ENCODE results near the gene MBD5.

MBD5 gene

GRCh38 chr2:148132412-148132811 lies 111.5 kb downstream of the MBD5 start:
- TF ChIP-seq CTCF (conservative IDR thresholded peaks at IDR 0.05; ENCODE audit: low read depth, low read length), result no peak
- Histone ChIP-seq H3K9ac (no peak overlapping the region), H3K4me1 (ENCODE audit: low read depth, poor library complexity, severe bottlenecking) (no peaks in the 10 kb centered on the region), H3K4me3 (IDR thresholded peaks at IDR 0.05; ENCODE audit: insufficient read depth, low read depth, low read length) (no peak overlapping the region), H3K36me3 (ENCODE audit: insufficient read depth) (no peaks in the 10 kb centered on the region), H3K27me3 (ENCODE audit: insufficient read depth, low read depth) (no peaks in the 10 kb centered on the region), H4K20me1 (ENCODE audit: insufficient read depth) (no peaks in the 10 kb centered on the region), H3K79me2 (ENCODE audit: insufficient read depth, low read depth) (no peaks in the 10 kb centered on the region), H2AFZ (ENCODE audit: low read depth) (no peak overlapping the region), H3K27ac (no peak overlapping the region), H3K4me2 (no peak overlapping the region)

- H3K27ac ChIP-seq, result no peak overlapping the region
- no peaks in the 10 kb centered on the region for H3K4me1 ChIP-seq (ENCODE audit: low read depth, poor library complexity, severe bottlenecking)
- no peaks in the 10 kb centered on the region for H4K20me1 ChIP-seq (ENCODE audit: insufficient read depth)
- no peaks in the 10 kb centered on the region for H3K79me2 ChIP-seq (ENCODE audit: insufficient read depth, low read depth)
- H3K4me2 ChIP-seq, result no peak overlapping the region
- no peak overlapping the region for H2AFZ ChIP-seq (ENCODE audit: low read depth)
- H3K9ac ChIP-seq, result no peak overlapping the region
- no peak for TF ChIP-seq CTCF (conservative IDR thresholded peaks at IDR 0.05; ENCODE audit: low read depth, low read length)
- no peak overlapping the region for H3K4me3 ChIP-seq (IDR thresholded peaks at IDR 0.05; ENCODE audit: insufficient read depth, low read depth, low read length)
- H3K36me3 ChIP-seq (ENCODE audit: insufficient read depth), result no peaks in the 10 kb centered on the region
- no peaks in the 10 kb centered on the region for H3K27me3 ChIP-seq (ENCODE audit: insufficient read depth, low read depth)
Measured at GRCh38 chr2:148135705-148136104, 114.8 kb downstream of the MBD5 start.

GRCh38 chr2:148136441-148136840 lies 115.5 kb downstream of the MBD5 start:
- Histone ChIP-seq H3K4me2 (no peak overlapping the region), H4K20me1 (ENCODE audit: insufficient read depth) (no peaks in the 10 kb centered on the region), H3K27me3 (ENCODE audit: insufficient read depth, low read depth) (no peaks in the 10 kb centered on the region), H3K9ac (no peak overlapping the region), H2AFZ (ENCODE audit: low read depth) (no peak overlapping the region), H3K27ac (no peak overlapping the region), H3K4me1 (ENCODE audit: low read depth, poor library complexity, severe bottlenecking) (no peaks in the 10 kb centered on the region), H3K79me2 (ENCODE audit: insufficient read depth, low read depth) (no peaks in the 10 kb centered on the region), H3K4me3 (IDR thresholded peaks at IDR 0.05; ENCODE audit: insufficient read depth, low read depth, low read length) (no peak overlapping the region), H3K36me3 (ENCODE audit: insufficient read depth) (no peaks in the 10 kb centered on the region)
- TF ChIP-seq CTCF (conservative IDR thresholded peaks at IDR 0.05; ENCODE audit: low read depth, low read length), result no peak

GRCh38 chr2:148161909-148162435 lies 141.1 kb downstream of the MBD5 start:
- Histone ChIP-seq H3K27me3 (ENCODE audit: insufficient read depth, low read depth) (no peaks in the 10 kb centered on the region), H3K9ac (no peak overlapping the region), H3K79me2 (ENCODE audit: insufficient read depth, low read depth) (no peaks in the 10 kb centered on the region), H2AFZ (ENCODE audit: low read depth) (no peak overlapping the region), H3K36me3 (ENCODE audit: insufficient read depth) (no peaks in the 10 kb centered on the region), H3K27ac (no peak overlapping the region), H3K4me3 (IDR thresholded peaks at IDR 0.05; ENCODE audit: insufficient read depth, low read depth, low read length) (no peak overlapping the region), H3K4me2 (no peak overlapping the region), H4K20me1 (ENCODE audit: insufficient read depth) (no peaks in the 10 kb centered on the region), H3K4me1 (ENCODE audit: low read depth, poor library complexity, severe bottlenecking) (no peaks in the 10 kb centered on the region)
- no peak for TF ChIP-seq CTCF (conservative IDR thresholded peaks at IDR 0.05; ENCODE audit: low read depth, low read length)

Measured in KMS-11 (cell line).